Measurements from ENCODE around the gene CLEC12A. TPM values are rescaled to one million over a fixed set of nuclear protein-coding genes. Genes with fewer than 3 reads are reported as not detected.
"Not testable (repeated sequence)": the region's sequence is repeated elsewhere in the genome, so short reads cannot be mapped to it uniquely, and the experiment has no call there.

Gene CLEC12A
- total and polyA plus RNA-seq, 2 of the 13 experiments (the other 11 are each of a cell fraction or from before 2014, with no cell fraction given): not detected

DNA sequence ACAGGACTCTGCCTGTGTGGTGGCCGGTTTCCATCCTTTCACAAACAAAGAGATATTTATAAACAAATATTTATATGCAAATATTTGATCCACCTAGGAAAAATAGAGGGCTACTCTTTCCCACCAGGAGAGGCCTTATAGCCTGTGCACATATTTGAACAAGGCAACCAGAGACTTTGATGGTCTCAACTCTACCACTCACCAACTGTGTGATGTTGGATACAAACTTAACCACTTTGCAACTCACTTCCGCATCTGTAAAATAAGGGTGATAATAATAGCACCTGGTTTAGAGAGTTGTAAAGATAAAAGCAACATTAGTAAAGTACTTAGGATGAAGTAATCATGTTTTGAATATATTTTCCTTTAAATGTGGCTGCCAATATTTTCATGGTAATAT, 1.5 kb upstream of the CLEC12A start:
- Histone ChIP-seq H4K20me1 (ENCODE audit: insufficient read depth, low read length) (no peaks in the 10 kb centered on the region), H3K4me1 (ENCODE audit: insufficient read depth, low read length) (no peaks in the 10 kb centered on the region), H3K9me3 (ENCODE audit: low read length) (no peaks in the 10 kb centered on the region), H3K4me3 (replicated peaks in 1 of 3; ENCODE audit: insufficient read depth in 1 of 3, low read depth in 2 of 3, low read length in 3 of 3) (no peak overlapping the region), H2AFZ (ENCODE audit: low read length) (no peak overlapping the region), H3K79me2 (ENCODE audit: insufficient read depth, low read length) (no peaks in the 10 kb centered on the region), H3K9ac (ENCODE audit: insufficient read depth, low read depth, low read length) (no peak overlapping the region), H3K4me2 (ENCODE audit: low read depth, low read length) (no peak overlapping the region), H3K27me3 (ENCODE audit: control insufficient read depth in 1 of 2, insufficient read depth in 2 of 2, low read length in 2 of 2) (no peaks in the 10 kb centered on the region), H3K36me3 (replicated peaks in 1 of 2; ENCODE audit: control insufficient read depth in 1 of 2, insufficient read depth in 2 of 2, low read length in 2 of 2) (no peaks in the 10 kb centered on the region), H3K27ac (ENCODE audit: extremely low read length, insufficient read depth, low read length) (no peak overlapping the region)
- CTCF ChIA-PET (ENCODE audit: low intra/inter-chr PET ratio, low total read pairs): no interaction called here
- no peak for FAIRE-seq
- in situ Hi-C loops (cut with HindIII; ENCODE audit: extremely low pct_ligation_motif_present, low pct_unique_long_range_greater_than_20kb): no loop called here
- peak; percentile 66 for ATAC-seq
- BruUV-seq (replicated peaks): no TSS peak
- WGBS (ENCODE audit: low lambda C conversion rate): 4% methylated on average over 2 of the region's 2 CpGs
- POLR2A ChIA-PET: no interaction called here
- intact Hi-C loops (cut with micrococcal nuclease; ENCODE audit: unreplicated experiment): no loop called here
- TF ChIP-seq FOXP1 (IDR thresholded peaks at IDR 0.05) (no peak), FOXP1 (CRISPR knock-in tag; IDR thresholded peaks at IDR 0.05) (no peak), TCF7 (IDR thresholded peaks at IDR 0.05; ENCODE audit: low read depth) (peak; percentile 29)
- TF ChIP-seq, protein P1, sequence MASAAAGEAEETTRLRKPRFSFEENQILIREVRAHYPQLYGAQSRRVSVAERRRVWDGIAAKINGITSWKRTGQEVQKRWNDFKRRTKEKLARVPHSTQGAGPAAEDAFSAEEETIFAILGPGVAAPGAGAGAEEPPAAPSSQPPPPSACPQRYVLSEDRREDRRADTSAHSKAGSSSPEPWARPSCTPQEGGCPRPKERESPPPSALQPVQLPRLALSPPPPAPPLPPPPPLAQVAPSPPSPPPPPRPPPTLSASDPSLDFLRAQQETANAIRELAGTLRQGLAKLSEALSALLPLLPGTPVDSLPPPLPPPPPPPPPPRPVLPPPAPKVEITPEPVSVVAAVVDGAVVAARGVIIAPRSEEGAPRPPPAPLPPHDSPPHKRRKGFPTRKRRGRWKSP (CRISPR knock-in tag; IDR thresholded peaks at IDR 0.05): no peak
- no peak for DNase-seq (ENCODE audit: low spot score)

DNA sequence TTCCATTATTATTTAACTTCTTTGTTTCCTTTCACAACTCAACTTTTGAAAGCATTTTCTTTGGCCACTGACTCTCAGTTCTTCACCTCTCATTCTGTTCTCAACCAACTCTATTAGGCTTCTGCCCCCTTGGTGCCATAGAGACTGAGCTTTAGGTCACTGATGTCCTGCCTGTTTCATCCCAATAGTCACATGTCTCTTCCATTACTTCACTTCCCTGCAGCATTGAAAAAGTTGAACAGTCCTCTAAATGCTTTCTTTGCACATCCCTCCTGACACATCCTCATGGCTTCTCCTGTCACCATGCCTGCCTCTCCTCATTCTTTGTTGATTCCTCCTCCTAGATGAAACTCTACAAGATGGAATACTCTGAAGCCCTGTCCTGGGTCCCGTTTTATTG, 2.7 kb downstream of the CLEC12A start:
- POLR2A ChIA-PET: no interaction called here
- WGBS (ENCODE audit: low lambda C conversion rate): 3% methylated on average over 1 of the region's 1 CpG
- intact Hi-C loops (cut with micrococcal nuclease; ENCODE audit: unreplicated experiment) (no loop called here), in situ Hi-C loops (cut with HindIII; ENCODE audit: extremely low pct_ligation_motif_present, low pct_unique_long_range_greater_than_20kb) (no loop called here)
- Histone ChIP-seq H3K9me3 (ENCODE audit: low read length) (peaks cover 10% of the 10 kb centered on the region; the same call in 1 of the 2 replicates), H3K4me2 (ENCODE audit: low read depth, low read length) (no peak overlapping the region), H4K20me1 (ENCODE audit: insufficient read depth, low read length) (no peaks in the 10 kb centered on the region), H3K9ac (ENCODE audit: insufficient read depth, low read depth, low read length) (no peak overlapping the region), H3K4me1 (ENCODE audit: insufficient read depth, low read length) (no peaks in the 10 kb centered on the region), H3K79me2 (ENCODE audit: insufficient read depth, low read length) (no peaks in the 10 kb centered on the region), H3K36me3 (replicated peaks in 1 of 2; ENCODE audit: control insufficient read depth in 1 of 2, insufficient read depth in 2 of 2, low read length in 2 of 2) (no peaks in the 10 kb centered on the region), H3K4me3 (replicated peaks in 1 of 3; ENCODE audit: insufficient read depth in 1 of 3, low read depth in 2 of 3, low read length in 3 of 3) (no peak overlapping the region), H2AFZ (ENCODE audit: low read length) (no peak overlapping the region), H3K27me3 (ENCODE audit: control insufficient read depth in 1 of 2, insufficient read depth in 2 of 2, low read length in 2 of 2) (no peaks in the 10 kb centered on the region), H3K27ac (ENCODE audit: extremely low read length, insufficient read depth, low read length) (no peak overlapping the region)
- no peak for FAIRE-seq
- no peak for TF ChIP-seq SP140L (CRISPR knock-in tag; IDR thresholded peaks at IDR 0.05; ENCODE audit: borderline replicate concordance)
- no peak for TF ChIP-seq HNF4A (CRISPR knock-in tag; IDR thresholded peaks at IDR 0.05)
- no peak for TF ChIP-seq KAT2B (IDR thresholded peaks at IDR 0.05; ENCODE audit: borderline replicate concordance, low read depth, low read length)
- TF ChIP-seq CC2D1A (CRISPR knock-in tag; IDR thresholded peaks at IDR 0.05): no peak
- TF ChIP-seq RXRA (CRISPR knock-in tag; IDR thresholded peaks at IDR 0.05): no peak
- TF ChIP-seq ISX (CRISPR knock-in tag; conservative IDR thresholded peaks at IDR 0.05): no peak
- no peak for TF ChIP-seq HDAC2 (CRISPR knock-in tag; IDR thresholded peaks at IDR 0.05)
- TF ChIP-seq SMAD1 (CRISPR knock-in tag; IDR thresholded peaks at IDR 0.05; ENCODE audit: borderline replicate concordance, low read depth): no peak
- no peak for TF ChIP-seq KDM5B (CRISPR knock-in tag; IDR thresholded peaks at IDR 0.05; ENCODE audit: borderline replicate concordance)
- no TSS peak for BruUV-seq (replicated peaks)
- DNase-seq (ENCODE audit: low spot score): no peak
- ATAC-seq: no peak
- CTCF ChIA-PET (ENCODE audit: low intra/inter-chr PET ratio, low total read pairs): no interaction called here

DNA sequence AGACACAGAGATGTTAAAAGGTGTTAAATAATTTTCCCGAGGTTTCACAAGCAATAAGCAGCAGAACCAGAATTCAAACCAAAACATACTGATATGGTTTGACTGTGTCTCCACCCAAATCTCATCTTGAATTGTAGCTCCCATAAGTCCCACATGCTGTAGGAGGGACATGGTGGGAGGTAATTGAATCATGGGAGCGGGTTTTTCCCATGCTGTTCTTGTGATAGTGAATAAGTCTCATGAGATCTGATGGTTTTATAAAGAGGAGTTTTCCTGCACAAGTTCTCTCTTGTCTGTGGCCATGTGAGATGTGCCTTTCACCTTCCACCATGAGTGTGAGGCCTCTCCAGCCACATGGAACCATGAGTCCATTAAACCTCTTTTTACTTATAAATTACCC, 3.5 kb downstream of the CLEC12A start:
- POLR2A ChIA-PET: not testable (repeated sequence)

More for the DNA sequence above, 3.5 kb downstream of the CLEC12A start:
- in situ Hi-C loops (cut with HindIII; ENCODE audit: extremely low pct_ligation_motif_present, low pct_unique_long_range_greater_than_20kb); BruUV-seq (replicated peaks); H3K9ac ChIP-seq (ENCODE audit: insufficient read depth, low read depth, low read length); DNase-seq (ENCODE audit: low spot score); ATAC-seq; intact Hi-C loops (cut with micrococcal nuclease; ENCODE audit: unreplicated experiment); H3K4me1 ChIP-seq (ENCODE audit: insufficient read depth, low read length); H3K27ac ChIP-seq (ENCODE audit: extremely low read length, insufficient read depth, low read length); FAIRE-seq; H3K4me3 ChIP-seq (replicated peaks in 1 of 3; ENCODE audit: insufficient read depth in 1 of 3, low read depth in 2 of 3, low read length in 3 of 3); H2AFZ ChIP-seq (ENCODE audit: low read length); H3K4me2 ChIP-seq (ENCODE audit: low read depth, low read length); H3K27me3 ChIP-seq (ENCODE audit: control insufficient read depth in 1 of 2, insufficient read depth in 2 of 2, low read length in 2 of 2); H3K79me2 ChIP-seq (ENCODE audit: insufficient read depth, low read length); CTCF ChIA-PET (ENCODE audit: low intra/inter-chr PET ratio, low total read pairs); H3K36me3 ChIP-seq (replicated peaks in 1 of 2; ENCODE audit: control insufficient read depth in 1 of 2, insufficient read depth in 2 of 2, low read length in 2 of 2); H4K20me1 ChIP-seq (ENCODE audit: insufficient read depth, low read length): not testable (repeated sequence)
- peaks cover 10% of the 10 kb centered on the region; the same call in 1 of the 2 replicates for H3K9me3 ChIP-seq (ENCODE audit: low read length)
- 3% methylated on average over 2 of the region's 2 CpGs for WGBS (ENCODE audit: low lambda C conversion rate)

All from HepG2 (cell line).